K562 (cell line): Measurements from ENCODE around the gene PPT1. TPM values are rescaled to one million over a fixed set of nuclear protein-coding genes. Genes with fewer than 3 reads are reported as not detected.
A peak's percentile ranks its signal among the peaks of the same experiment; 100 is the strongest.

Experiments used
- DDX20 ChIP-seq: fragments of 450-650 bp; IDR thresholded peaks from 2 replicates; pipeline ENCODE4 v1.6.1; 2016; ENCODE audit warnings: missing genetic modification characterization, low read depth, mild to moderate bottlenecking, missing compliant biosample characterization, moderate library complexity
- FOXO4 ChIP-seq: fragments of 450-650 bp; formaldehyde crosslinking; IDR thresholded peaks from 2 replicates; pipeline ENCODE4 v1.4.0; 2020; ENCODE audit warnings: mild to moderate bottlenecking, moderate library complexity
- MAX ChIP-seq: sonication (generic); formaldehyde crosslinking; IDR thresholded peaks from 2 replicates; pipeline ENCODE4 v1.9.0; 2022; ENCODE audit warnings: mild to moderate bottlenecking, missing genetic modification reagents
- NCOR1 ChIP-seq: fragments of 450-650 bp; IDR thresholded peaks from 2 replicates; pipeline ENCODE4 v1.6.1; 2016; ENCODE audit warnings: mild to moderate bottlenecking, moderate library complexity
- NFATC3 ChIP-seq: fragments of 450-650 bp; IDR thresholded peaks from 2 replicates; pipeline ENCODE4 v1.6.1; 2017; ENCODE audit warnings: mild to moderate bottlenecking
- NFE2L1 ChIP-seq: fragments of 450-650 bp; IDR thresholded peaks from 2 replicates; pipeline ENCODE4 v1.6.1; 2016; ENCODE audit warnings: missing genetic modification characterization, low read depth, mild to moderate bottlenecking, missing compliant biosample characterization, moderate library complexity, borderline replicate concordance
- NR2C2 ChIP-seq, 2 experiments: fragments of 200-800 bp in 1 of 2; sonication (Bioruptor generic) in 1 of 2; sonication (generic) in 1 of 2; formaldehyde crosslinking in 1 of 2; IDR thresholded peaks; 2 replicates each; pipeline versions ENCODE4 v1.6.1 to v1.8.0; 2016 to 2022; ENCODE audit warnings: mild to moderate bottlenecking in 1 of 2, missing compliant biosample characterization in 1 of 2, missing genetic modification characterization in 1 of 2, missing genetic modification reagents in 1 of 2
- POLR2AphosphoS5 ChIP-seq: IDR thresholded peaks from 2 replicates; pipeline ENCODE4 v1.6.1; 2011; ENCODE audit warnings: mild to moderate bottlenecking, low read depth, low read length, moderate library complexity; ENCODE audit not compliant: control insufficient read depth, insufficient read depth
- PURB ChIP-seq: sonication (generic); formaldehyde crosslinking; IDR thresholded peaks from 2 replicates; pipeline ENCODE4 v1.9.0; 2021; ENCODE audit warnings: low read depth, mild to moderate bottlenecking, missing genetic modification reagents
- RBM14 ChIP-seq: fragments of 200-400 bp; formaldehyde crosslinking; IDR thresholded peaks from 2 replicates; pipeline ENCODE4 v1.6.1; 2018; ENCODE audit warnings: low read depth, mild to moderate bottlenecking, low read length, moderate library complexity, borderline replicate concordance; ENCODE audit not compliant: insufficient read depth
- RCOR1 ChIP-seq, 2 experiments: IDR thresholded peaks; 2 replicates each; pipeline ENCODE4 v1.6.1; 2012; ENCODE audit warnings: low read depth in 2 of 2, low read length in 2 of 2, borderline replicate concordance in 1 of 2, improper control_type of control experiment in 1 of 2
- STAT6 ChIP-seq: sonication (generic); formaldehyde crosslinking; IDR thresholded peaks from 2 replicates; pipeline ENCODE4 v1.8.1; 2023; ENCODE audit warnings: mild to moderate bottlenecking, missing genetic modification reagents
- TCFL5 ChIP-seq: fragments of 250-450 bp; sonication (Bioruptor Pico); conservative IDR thresholded peaks from 2 replicates; pipeline ENCODE4 v1.6.1; 2021; ENCODE audit warnings: mild to moderate bottlenecking, moderate library complexity, matching md5 sums
- ZBTB1 ChIP-seq: sonication (generic); formaldehyde crosslinking; IDR thresholded peaks from 2 replicates; pipeline ENCODE4 v1.8.1; 2023; ENCODE audit warnings: missing genetic modification reagents, low read depth, mild to moderate bottlenecking, borderline replicate concordance
- ZBTB43 ChIP-seq: sonication (generic); formaldehyde crosslinking; IDR thresholded peaks from 2 replicates; pipeline ENCODE4 v1.8.0; 2023; ENCODE audit warnings: mild to moderate bottlenecking, missing genetic modification reagents
- ZKSCAN8 ChIP-seq: fragments of 200-800 bp; sonication (Bioruptor generic); IDR thresholded peaks from 2 replicates; pipeline ENCODE4 v1.6.1; 2016; ENCODE audit warnings: missing genetic modification characterization, missing compliant biosample characterization
- ZNF695 ChIP-seq: fragments of 450-650 bp; formaldehyde crosslinking; IDR thresholded peaks from 2 replicates; pipeline ENCODE4 v1.4.0; 2020; ENCODE audit warnings: mild to moderate bottlenecking, moderate library complexity
- polyA plus RNA-seq, 8 experiments: library from polyadenylated mRNA; depleted of rRNA in 4 of 8; stranded (reverse) in 5 of 8; unstranded in 3 of 8; fragments of >200 nt; fragmentation: Nextera tagmentation in 2 of 8; fragmentation: Illumina TruSeq in 1 of 8; extraction: Ambion mirVana in 2 of 8; extraction: Trizol in 1 of 8; gene quantifications; 2 replicates each; pipeline versions ENCODE4 v1.2.1 to v1.2.3, GENCODE V29; 2011 to 2014; ENCODE audit warnings: inconsistent platforms in 1 of 8, missing spikeins in 1 of 8
- total RNA-seq, 7 experiments: library from RNA; depleted of rRNA in 6 of 7; stranded (reverse); fragments of >200 nt in 6 of 7; fragmentation: Illumina TruSeq in 2 of 7; extraction: Trizol in 2 of 7; gene quantifications; 2 replicates each; pipeline versions ENCODE4 v1.2.1 to v1.2.3, GENCODE V29; 2011 to 2021; ENCODE audit warnings: low replicate concordance in 1 of 7

The PPT1 gene
- total and polyA plus RNA-seq, 9 of the 15 experiments (the other 6 are each of a cell fraction or from before 2014, with no cell fraction given), result 72.2 to 285 (median 143) TPM

- TF ChIP-seq STAT6 (CRISPR knock-in tag) (no peak), DDX20 (tag) (peak; percentile 76), PURB (CRISPR knock-in tag) (no peak), NCOR1 (peak; percentile 98), FOXO4 (CRISPR knock-in tag) (no peak), TCFL5 (no peak), RCOR1 (IDR thresholded peaks at IDR 0.05; ENCODE audit: borderline replicate concordance in 1 of 2, low read depth in 2 of 2, low read length in 2 of 2) (peak; percentile 77 to 98; a peak in 3 of 4 replicates), ZNF695 (no peak), NFE2L1 (tag) (no peak), POLR2AphosphoS5 (peak; percentile 93), ZKSCAN8 (CRISPR knock-in tag) (peak; percentile 56; the same call in 1 of the 2 replicates), ZBTB43 (CRISPR knock-in tag) (no peak), NR2C2 (CRISPR knock-in tag; IDR thresholded peaks at IDR 0.05) (no peak), NR2C2 (tag; IDR thresholded peaks at IDR 0.05) (peak; percentile 54), ZBTB1 (CRISPR knock-in tag) (no peak), RBM14 (no peak), NFATC3 (peak; percentile 14; the same call in 1 of the 2 replicates), MAX (CRISPR knock-in tag) (no peak)
Measured at GRCh38 chr1:40057310-40058030, 39.6 kb downstream of the PPT1 start (continued).
